ENCODE results near the gene SEMA5A.

SEMA5A gene

GRCh38 chr5:9467199-9468059, 78.4 kb downstream of the SEMA5A start:
- Histone ChIP-seq H3K4me3 (ENCODE audit: low read length) (no peak overlapping the region), H3K4me1 (ENCODE audit: control insufficient read depth, low read depth, low read length) (no peaks in the 10 kb centered on the region), H3K9me3 (ENCODE audit: control insufficient read depth, low read depth, low read length) (no peaks in the 10 kb centered on the region), H3K27me3 (ENCODE audit: control insufficient read depth, insufficient read depth, low read length) (no peaks in the 10 kb centered on the region), H3K27ac (ENCODE audit: low read length) (no peak overlapping the region), H3K36me3 (ENCODE audit: control insufficient read depth, low read depth, low read length) (no peaks in the 10 kb centered on the region), H3K9ac (ENCODE audit: low read length) (no peak overlapping the region)

- no peaks in the 10 kb centered on the region for H3K9me3 ChIP-seq (ENCODE audit: control insufficient read depth, low read depth, low read length)
- H3K4me3 ChIP-seq (ENCODE audit: low read length), result no peak overlapping the region
- H3K27ac ChIP-seq (ENCODE audit: low read length), result no peak overlapping the region
- H3K9ac ChIP-seq (ENCODE audit: low read length), result no peak overlapping the region
- no peaks in the 10 kb centered on the region for H3K36me3 ChIP-seq (ENCODE audit: control insufficient read depth, low read depth, low read length)
- H3K4me1 ChIP-seq (ENCODE audit: control insufficient read depth, low read depth, low read length), result no peaks in the 10 kb centered on the region
- no peaks in the 10 kb centered on the region for H3K27me3 ChIP-seq (ENCODE audit: control insufficient read depth, insufficient read depth, low read length)
Measured at GRCh38 chr5:9466697-9467096, 79.2 kb downstream of the SEMA5A start.

- H3K27ac ChIP-seq (ENCODE audit: low read length), result no peak overlapping the region
- no peaks in the 10 kb centered on the region for H3K4me1 ChIP-seq (ENCODE audit: control insufficient read depth, low read depth, low read length)
- H3K36me3 ChIP-seq (ENCODE audit: control insufficient read depth, low read depth, low read length), result no peaks in the 10 kb centered on the region
- H3K9ac ChIP-seq (ENCODE audit: low read length), result no peak overlapping the region
- no peak overlapping the region for H3K4me3 ChIP-seq (ENCODE audit: low read length)
- H3K27me3 ChIP-seq (ENCODE audit: control insufficient read depth, insufficient read depth, low read length), result no peaks in the 10 kb centered on the region
- H3K9me3 ChIP-seq (ENCODE audit: control insufficient read depth, low read depth, low read length), result peaks cover 3% of the 10 kb centered on the region
Measured at GRCh38 chr5:9464478-9464877, 81.4 kb downstream of the SEMA5A start.

GRCh38 chr5:9462109-9462508, 83.8 kb downstream of the SEMA5A start:
- no peaks in the 10 kb centered on the region for H3K27me3 ChIP-seq (ENCODE audit: control insufficient read depth, insufficient read depth, low read length)
- H3K9ac ChIP-seq (ENCODE audit: low read length), result no peak overlapping the region
- no peaks in the 10 kb centered on the region for H3K36me3 ChIP-seq (ENCODE audit: control insufficient read depth, low read depth, low read length)
- H3K9me3 ChIP-seq (ENCODE audit: control insufficient read depth, low read depth, low read length), result peaks cover 3% of the 10 kb centered on the region
- H3K4me3 ChIP-seq (ENCODE audit: low read length), result no peak overlapping the region
- no peak overlapping the region for H3K27ac ChIP-seq (ENCODE audit: low read length)
- peaks cover 4% of the 10 kb centered on the region for H3K4me1 ChIP-seq (ENCODE audit: control insufficient read depth, low read depth, low read length)

GRCh38 chr5:9460885-9461645, 84.8 kb downstream of the SEMA5A start:
- no peak overlapping the region for H3K4me3 ChIP-seq (ENCODE audit: low read length)
- no peaks in the 10 kb centered on the region for H3K27me3 ChIP-seq (ENCODE audit: control insufficient read depth, insufficient read depth, low read length)
- no peak overlapping the region for H3K27ac ChIP-seq (ENCODE audit: low read length)
- H3K9me3 ChIP-seq (ENCODE audit: control insufficient read depth, low read depth, low read length), result peaks cover 3% of the 10 kb centered on the region
- H3K9ac ChIP-seq (ENCODE audit: low read length), result no peak overlapping the region
- H3K4me1 ChIP-seq (ENCODE audit: control insufficient read depth, low read depth, low read length), result peaks cover 15% of the 10 kb centered on the region
- no peaks in the 10 kb centered on the region for H3K36me3 ChIP-seq (ENCODE audit: control insufficient read depth, low read depth, low read length)

- H3K4me1 ChIP-seq (ENCODE audit: control insufficient read depth, low read depth, low read length), result peaks cover 23% of the 10 kb centered on the region
- H3K9ac ChIP-seq (ENCODE audit: low read length), result peak overlapping the region; percentile 33
- no peak overlapping the region for H3K4me3 ChIP-seq (ENCODE audit: low read length)
- H3K27me3 ChIP-seq (ENCODE audit: control insufficient read depth, insufficient read depth, low read length), result no peaks in the 10 kb centered on the region
- no peaks in the 10 kb centered on the region for H3K36me3 ChIP-seq (ENCODE audit: control insufficient read depth, low read depth, low read length)
- H3K27ac ChIP-seq (ENCODE audit: low read length), result peak overlapping the region; percentile 70
- peaks cover 3% of the 10 kb centered on the region for H3K9me3 ChIP-seq (ENCODE audit: control insufficient read depth, low read depth, low read length)
Measured at GRCh38 chr5:9456435-9457042, 89.3 kb downstream of the SEMA5A start.

- Histone ChIP-seq H3K9ac (ENCODE audit: low read length) (peak overlapping the region; percentile 33), H3K4me1 (ENCODE audit: control insufficient read depth, low read depth, low read length) (peaks cover 23% of the 10 kb centered on the region), H3K36me3 (ENCODE audit: control insufficient read depth, low read depth, low read length) (no peaks in the 10 kb centered on the region), H3K4me3 (ENCODE audit: low read length) (no peak overlapping the region), H3K27ac (ENCODE audit: low read length) (peak overlapping the region; percentile 70), H3K9me3 (ENCODE audit: control insufficient read depth, low read depth, low read length) (peaks cover 3% of the 10 kb centered on the region), H3K27me3 (ENCODE audit: control insufficient read depth, insufficient read depth, low read length) (no peaks in the 10 kb centered on the region)
Measured at GRCh38 chr5:9455826-9456434, 89.9 kb downstream of the SEMA5A start.

GRCh38 chr5:9454491-9454890, 91.4 kb downstream of the SEMA5A start:
- Histone ChIP-seq H3K4me3 (ENCODE audit: low read length) (no peak overlapping the region), H3K27ac (ENCODE audit: low read length) (no peak overlapping the region), H3K9me3 (ENCODE audit: control insufficient read depth, low read depth, low read length) (no peaks in the 10 kb centered on the region), H3K27me3 (ENCODE audit: control insufficient read depth, insufficient read depth, low read length) (no peaks in the 10 kb centered on the region), H3K4me1 (ENCODE audit: control insufficient read depth, low read depth, low read length) (peaks cover 23% of the 10 kb centered on the region), H3K36me3 (ENCODE audit: control insufficient read depth, low read depth, low read length) (no peaks in the 10 kb centered on the region), H3K9ac (ENCODE audit: low read length) (no peak overlapping the region)

- H3K4me1 ChIP-seq (ENCODE audit: control insufficient read depth, low read depth, low read length), result peaks cover 23% of the 10 kb centered on the region
- H3K9me3 ChIP-seq (ENCODE audit: control insufficient read depth, low read depth, low read length), result no peaks in the 10 kb centered on the region
- H3K27ac ChIP-seq (ENCODE audit: low read length), result no peak overlapping the region
- H3K27me3 ChIP-seq (ENCODE audit: control insufficient read depth, insufficient read depth, low read length), result no peaks in the 10 kb centered on the region
- H3K9ac ChIP-seq (ENCODE audit: low read length), result no peak overlapping the region
- H3K36me3 ChIP-seq (ENCODE audit: control insufficient read depth, low read depth, low read length), result no peaks in the 10 kb centered on the region
- H3K4me3 ChIP-seq (ENCODE audit: low read length), result no peak overlapping the region
Measured at GRCh38 chr5:9454012-9454481, 91.8 kb downstream of the SEMA5A start.

- Histone ChIP-seq H3K9me3 (ENCODE audit: control insufficient read depth, low read depth, low read length) (no peaks in the 10 kb centered on the region), H3K9ac (ENCODE audit: low read length) (no peak overlapping the region), H3K4me3 (ENCODE audit: low read length) (no peak overlapping the region), H3K4me1 (ENCODE audit: control insufficient read depth, low read depth, low read length) (peaks cover 23% of the 10 kb centered on the region), H3K27me3 (ENCODE audit: control insufficient read depth, insufficient read depth, low read length) (no peaks in the 10 kb centered on the region), H3K36me3 (ENCODE audit: control insufficient read depth, low read depth, low read length) (no peaks in the 10 kb centered on the region), H3K27ac (ENCODE audit: low read length) (no peak overlapping the region)
Measured at GRCh38 chr5:9453480-9454011, 92.3 kb downstream of the SEMA5A start.

- no peaks in the 10 kb centered on the region for H3K36me3 ChIP-seq (ENCODE audit: control insufficient read depth, low read depth, low read length)
- H3K9me3 ChIP-seq (ENCODE audit: control insufficient read depth, low read depth, low read length), result no peaks in the 10 kb centered on the region
- peaks cover 20% of the 10 kb centered on the region for H3K4me1 ChIP-seq (ENCODE audit: control insufficient read depth, low read depth, low read length)
- no peak overlapping the region for H3K27ac ChIP-seq (ENCODE audit: low read length)
- H3K9ac ChIP-seq (ENCODE audit: low read length), result no peak overlapping the region
- H3K4me3 ChIP-seq (ENCODE audit: low read length), result no peak overlapping the region
- H3K27me3 ChIP-seq (ENCODE audit: control insufficient read depth, insufficient read depth, low read length), result no peaks in the 10 kb centered on the region
Measured at GRCh38 chr5:9452181-9452580, 93.7 kb downstream of the SEMA5A start.

All from iPS-18a (cell line).